Raji (cell line): ENCODE results near the gene DNAH3.

ENCODE experiments used
- POLR2A ChIP-seq: IDR thresholded peaks from 2 replicates; pipeline ENCODE4 v1.6.1; 2011; ENCODE audit warnings: low read depth, low read length, control low read depth; ENCODE audit not compliant: insufficient read depth

Gene DNAH3

GRCh38 chr16:20904507-20905081 lies 246.1 kb downstream of the DNAH3 start:
- TF ChIP-seq POLR2A, result no peak

GRCh38 chr16:20903899-20904506 lies 246.6 kb downstream of the DNAH3 start:
- TF ChIP-seq POLR2A, result no peak

GRCh38 chr16:20903116-20903898 lies 247.3 kb downstream of the DNAH3 start:
- no peak for TF ChIP-seq POLR2A

GRCh38 chr16:20902426-20902825 lies 248.2 kb downstream of the DNAH3 start:
- TF ChIP-seq POLR2A, result no peak

GRCh38 chr16:20901436-20902112 lies 249.1 kb downstream of the DNAH3 start:
- peak; percentile 73 for TF ChIP-seq POLR2A

GRCh38 chr16:20901068-20901435 lies 249.6 kb downstream of the DNAH3 start:
- no peak for TF ChIP-seq POLR2A

GRCh38 chr16:20900299-20901067 lies 250.2 kb downstream of the DNAH3 start, which contains the start of the genes DCUN1D3 and LYRM1:
DCUN1D3 (minus strand) TSS chr16:20900358; CDS start chr16:20862538, 37,820 bp downstream.
LYRM1 (plus strand) TSS chr16:20900771; CDS start chr16:20915556, 14,785 bp downstream.
- peak; percentile 73 for TF ChIP-seq POLR2A

- no peak for TF ChIP-seq POLR2A
These were observed 251.0 kb downstream of the DNAH3 start for GRCh38 chr16:20899477-20900298.

GRCh38 chr16:20899071-20899470 lies 251.6 kb downstream of the DNAH3 start:
- no peak for TF ChIP-seq POLR2A

- TF ChIP-seq POLR2A, result no peak
These were observed 252.7 kb downstream of the DNAH3 start for GRCh38 chr16:20897922-20898321.

GRCh38 chr16:20897253-20897897 lies 253.3 kb downstream of the DNAH3 start:
- TF ChIP-seq POLR2A, result no peak

- TF ChIP-seq POLR2A, result no peak
These were observed 256.3 kb downstream of the DNAH3 start for GRCh38 chr16:20894388-20894787.

GRCh38 chr16:20889625-20890275 lies 260.9 kb downstream of the DNAH3 start:
- no peak for TF ChIP-seq POLR2A
